Adrenal gland (tissue), 5 donors: ENCODE results near the gene C18orf32.

ENCODE experiments used
- POLR2A ChIP-seq, 2 donors: fragments of 450-650 bp; IDR thresholded peaks; one replicate each; pipeline ENCODE4 v1.6.1; 2017; ENCODE audit warnings: antibody characterized with exemption in 2 of 2, mild to moderate bottlenecking in 2 of 2, moderate library complexity in 1 of 2
- TF ChIP-seq, protein P1 (sequence below), 6 experiments: fragments of 450-650 bp in 4 of 6; fragments of 200-600 bp in 2 of 6; sonication (generic) in 1 of 6; IDR thresholded peaks; 1 replicate in 5 of 6; 2 replicates in 1 of 6; pipeline versions ENCODE4 v1.5.1 to v1.8.0; 2016 to 2021; ENCODE audit warnings: antibody characterized with exemption in 6 of 6, mild to moderate bottlenecking in 2 of 6, moderate library complexity in 1 of 6
- donor health status: DM: no; HTN: no; CAD: no.

DNA sequence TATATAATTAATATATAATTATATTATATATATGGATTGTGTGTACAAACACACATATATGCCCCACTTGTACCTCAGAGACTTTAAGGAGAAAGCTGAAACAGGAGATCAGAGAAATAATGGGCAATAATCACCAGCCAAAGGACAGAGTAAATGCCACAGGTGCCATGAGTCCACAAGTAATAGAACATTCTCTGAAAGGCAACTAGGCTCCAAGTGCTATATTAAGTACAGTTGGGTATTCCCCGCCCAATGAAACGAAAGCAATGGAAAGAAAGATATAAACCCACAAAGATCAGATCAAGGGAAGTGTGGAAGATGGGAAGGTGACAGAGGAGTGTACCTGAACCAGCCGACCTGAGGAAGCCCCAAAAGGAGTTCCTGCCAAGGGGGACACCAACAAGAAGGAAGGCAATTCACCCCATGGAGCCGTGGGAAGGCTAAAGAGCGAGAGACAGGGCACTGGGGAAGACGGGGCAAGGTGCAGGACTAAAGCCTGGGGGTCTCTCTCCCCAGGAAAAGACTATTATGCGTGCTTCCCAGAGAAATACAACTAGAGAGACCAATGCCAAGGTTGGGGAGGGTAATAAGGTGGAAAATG is 45.6 kb downstream of the C18orf32 start:
- TF ChIP-seq, protein P1, sequence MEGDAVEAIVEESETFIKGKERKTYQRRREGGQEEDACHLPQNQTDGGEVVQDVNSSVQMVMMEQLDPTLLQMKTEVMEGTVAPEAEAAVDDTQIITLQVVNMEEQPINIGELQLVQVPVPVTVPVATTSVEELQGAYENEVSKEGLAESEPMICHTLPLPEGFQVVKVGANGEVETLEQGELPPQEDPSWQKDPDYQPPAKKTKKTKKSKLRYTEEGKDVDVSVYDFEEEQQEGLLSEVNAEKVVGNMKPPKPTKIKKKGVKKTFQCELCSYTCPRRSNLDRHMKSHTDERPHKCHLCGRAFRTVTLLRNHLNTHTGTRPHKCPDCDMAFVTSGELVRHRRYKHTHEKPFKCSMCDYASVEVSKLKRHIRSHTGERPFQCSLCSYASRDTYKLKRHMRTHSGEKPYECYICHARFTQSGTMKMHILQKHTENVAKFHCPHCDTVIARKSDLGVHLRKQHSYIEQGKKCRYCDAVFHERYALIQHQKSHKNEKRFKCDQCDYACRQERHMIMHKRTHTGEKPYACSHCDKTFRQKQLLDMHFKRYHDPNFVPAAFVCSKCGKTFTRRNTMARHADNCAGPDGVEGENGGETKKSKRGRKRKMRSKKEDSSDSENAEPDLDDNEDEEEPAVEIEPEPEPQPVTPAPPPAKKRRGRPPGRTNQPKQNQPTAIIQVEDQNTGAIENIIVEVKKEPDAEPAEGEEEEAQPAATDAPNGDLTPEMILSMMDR (IDR thresholded peaks at IDR 0.05): no peak
- no peak for TF ChIP-seq POLR2A (IDR thresholded peaks at IDR 0.05)
